Measurements from ENCODE around the gene MFGE8.

DNA sequence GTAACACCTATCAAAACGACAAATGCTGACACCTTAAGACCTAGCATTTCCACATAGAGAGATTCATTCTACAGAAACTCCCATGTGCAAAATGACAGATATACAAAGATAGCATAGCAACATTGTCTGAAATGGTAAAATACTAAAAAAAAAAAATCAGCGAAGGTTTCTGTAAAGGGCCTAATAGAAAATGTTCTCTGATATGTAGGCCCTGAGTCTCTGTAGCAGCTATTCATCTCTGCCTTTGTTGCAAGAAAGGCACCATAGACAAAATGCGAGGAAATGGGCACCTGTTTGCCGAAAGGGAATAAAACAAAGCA, 631 bp upstream of the MFGE8 start:
- TF ChIP-seq, protein P1, sequence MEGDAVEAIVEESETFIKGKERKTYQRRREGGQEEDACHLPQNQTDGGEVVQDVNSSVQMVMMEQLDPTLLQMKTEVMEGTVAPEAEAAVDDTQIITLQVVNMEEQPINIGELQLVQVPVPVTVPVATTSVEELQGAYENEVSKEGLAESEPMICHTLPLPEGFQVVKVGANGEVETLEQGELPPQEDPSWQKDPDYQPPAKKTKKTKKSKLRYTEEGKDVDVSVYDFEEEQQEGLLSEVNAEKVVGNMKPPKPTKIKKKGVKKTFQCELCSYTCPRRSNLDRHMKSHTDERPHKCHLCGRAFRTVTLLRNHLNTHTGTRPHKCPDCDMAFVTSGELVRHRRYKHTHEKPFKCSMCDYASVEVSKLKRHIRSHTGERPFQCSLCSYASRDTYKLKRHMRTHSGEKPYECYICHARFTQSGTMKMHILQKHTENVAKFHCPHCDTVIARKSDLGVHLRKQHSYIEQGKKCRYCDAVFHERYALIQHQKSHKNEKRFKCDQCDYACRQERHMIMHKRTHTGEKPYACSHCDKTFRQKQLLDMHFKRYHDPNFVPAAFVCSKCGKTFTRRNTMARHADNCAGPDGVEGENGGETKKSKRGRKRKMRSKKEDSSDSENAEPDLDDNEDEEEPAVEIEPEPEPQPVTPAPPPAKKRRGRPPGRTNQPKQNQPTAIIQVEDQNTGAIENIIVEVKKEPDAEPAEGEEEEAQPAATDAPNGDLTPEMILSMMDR (IDR thresholded peaks at IDR 0.05): no peak
- no peak for TF ChIP-seq POLR2A (IDR thresholded peaks at IDR 0.05)

Data from adrenal gland (tissue), 5 donors.